H1 (cell line): ENCODE measurements around the gene FAM234A. TPM values are rescaled to one million over a fixed set of nuclear protein-coding genes. Genes with fewer than 3 reads are reported as not detected.

Source experiments
- CTCF ChIA-PET: fragments of 300-600 bp; sonication (Branson Sonifier 250); formaldehyde crosslinking; loops from one replicate; lab custom pipeline; 2021; ENCODE audit not compliant: partially characterized antibody; lab: Charles Lee
- POLR2A ChIA-PET: fragments of 300-600 bp; sonication (Branson Sonifier 250); formaldehyde crosslinking; loops from one replicate; lab custom pipeline; 2021; ENCODE audit warnings: inconsistent platforms; ENCODE audit not compliant: partially characterized antibody; lab: Charles Lee
- DNase-seq, 2 experiments: peaks; one replicate each; pipeline versions ENCODE4 v3.0.0 to v3.0.0-alpha.2; 2010 to 2022; ENCODE audit warnings: low spot score in 2 of 2, low read depth in 1 of 2, mixed read lengths in 1 of 2
- FAIRE-seq: peaks from 2 replicates; lab custom pipeline; 2011; peaks lifted over from hg19 to GRCh38; lab: Jason Lieb, UNC
- H2AFZ ChIP-seq: 2 replicates; pipeline ENCODE4 v1.8.1; 2012; ENCODE audit warnings: low read length, inconsistent platforms
- H2AK5ac ChIP-seq: 2 replicates; pipeline ENCODE4 v1.6.1; 2013; ENCODE audit warnings: low read depth, low read length
- H2BK120ac ChIP-seq: replicated peaks from 2 replicates; pipeline ENCODE3; 2013; ENCODE audit warnings: low read depth, low read length, inconsistent platforms
- H2BK12ac ChIP-seq: 2 replicates; pipeline ENCODE4 v1.6.1; 2013; ENCODE audit warnings: low read depth, low read length
- H2BK15ac ChIP-seq: 2 replicates; pipeline ENCODE4 v1.6.1; 2013; ENCODE audit warnings: low read length
- H2BK20ac ChIP-seq: 2 replicates; pipeline ENCODE4 v1.6.1; 2013; ENCODE audit warnings: low read length
- H2BK5ac ChIP-seq: 2 replicates; pipeline ENCODE4 v1.6.1; 2013; ENCODE audit warnings: low read depth, low read length
- H3K14ac ChIP-seq: 2 replicates; pipeline ENCODE4 v1.6.1; 2013; ENCODE audit warnings: inconsistent platforms; ENCODE audit not compliant: insufficient read length
- H3K18ac ChIP-seq: 2 replicates; pipeline ENCODE4 v1.6.1; 2013; ENCODE audit warnings: low read length; ENCODE audit errors: extremely low read depth
- H3K23ac ChIP-seq: 2 replicates; pipeline ENCODE4 v1.6.1; 2013; ENCODE audit warnings: inconsistent platforms; ENCODE audit not compliant: insufficient read length
- H3K23me2 ChIP-seq: 2 replicates; pipeline ENCODE4 v1.6.1; 2013; ENCODE audit warnings: low read depth, low read length
- H3K27ac ChIP-seq: 2 replicates; pipeline ENCODE4 v1.6.1; 2011; ENCODE audit warnings: low read depth, low read length, inconsistent platforms
- H3K27me3 ChIP-seq, 4 experiments: replicated peaks in 1 of 4; 1 replicate in 1 of 4; 2 replicates in 3 of 4; pipeline versions ENCODE4 v1.6.1 to v1.8.1; 2011 to 2013; ENCODE audit warnings: low read length in 3 of 4, mild to moderate bottlenecking in 3 of 4, inconsistent platforms in 2 of 4, mixed read lengths in 2 of 4, moderate library complexity in 1 of 4; ENCODE audit not compliant: control insufficient read depth in 3 of 4, insufficient read depth in 3 of 4; ENCODE audit errors: extremely low read depth in 1 of 4
- H3K36me3 ChIP-seq, 4 experiments: 2 replicates each; pipeline versions ENCODE4 v1.6.1 to v1.8.1; 2011 to 2013; ENCODE audit warnings: mild to moderate bottlenecking in 4 of 4, low read length in 3 of 4, moderate library complexity in 2 of 4, control low read depth in 1 of 4, inconsistent platforms in 1 of 4; ENCODE audit not compliant: insufficient read depth in 4 of 4, control insufficient read depth in 2 of 4
- H3K4ac ChIP-seq: replicated peaks from 2 replicates; pipeline ENCODE3; 2013; ENCODE audit warnings: low read length, low read depth, mixed read lengths, inconsistent platforms; ENCODE audit not compliant: insufficient read length
- H3K4me1 ChIP-seq, 4 experiments: replicated peaks in 1 of 4; 1 replicate in 1 of 4; 2 replicates in 3 of 4; pipeline versions ENCODE4 v1.6.1 to v1.8.1; 2011 to 2013; ENCODE audit warnings: low read length in 3 of 4, inconsistent platforms in 2 of 4, mixed read lengths in 1 of 4; ENCODE audit not compliant: insufficient read depth in 4 of 4, control insufficient read depth in 3 of 4
- H3K4me2 ChIP-seq, 2 experiments: 2 replicates each; pipeline versions ENCODE4 v1.6.1 to v1.8.1; 2011 to 2013; ENCODE audit warnings: low read depth in 2 of 2, low read length in 2 of 2, control low read depth in 1 of 2, inconsistent platforms in 1 of 2, mild to moderate bottlenecking in 1 of 2; ENCODE audit not compliant: insufficient read depth in 1 of 2
- H3K4me3 ChIP-seq, 4 experiments: fragments of 200-600, 300-600 bp in 1 of 4; sonication (generic), shearing (Covaris generic), sonication (Bioruptor Twin) in 1 of 4; 2 replicates each; pipeline versions ENCODE4 v1.5.1 to v1.8.1; 2011 to 2016; ENCODE audit warnings: low read length in 4 of 4, low read depth in 3 of 4, control low read depth in 2 of 4, inconsistent platforms in 2 of 4, mild to moderate bottlenecking in 2 of 4, mixed read lengths in 1 of 4, moderate library complexity in 1 of 4; ENCODE audit not compliant: insufficient read depth in 2 of 4; ENCODE audit errors: extremely low read depth in 1 of 4
- H3K56ac ChIP-seq: replicated peaks from 2 replicates; pipeline ENCODE3; 2013; ENCODE audit warnings: low read depth, mild to moderate bottlenecking, mixed read lengths, low read length, inconsistent platforms; ENCODE audit not compliant: insufficient read length
- H3K79me1 ChIP-seq: 2 replicates; pipeline ENCODE4 v1.6.1; 2013; ENCODE audit warnings: low read depth, low read length, control low read depth
- H3K79me2 ChIP-seq, 2 experiments: 2 replicates each; pipeline versions ENCODE4 v1.6.1 to v1.8.1; 2012 to 2013; ENCODE audit warnings: low read length in 2 of 2, mild to moderate bottlenecking in 2 of 2, inconsistent platforms in 1 of 2; ENCODE audit not compliant: insufficient read depth in 2 of 2, control insufficient read depth in 1 of 2
- H3K9ac ChIP-seq, 4 experiments: replicated peaks in 1 of 4; 1 replicate in 1 of 4; 2 replicates in 3 of 4; pipeline versions ENCODE4 v1.6.1 to v1.8.1; 2011 to 2013; ENCODE audit warnings: low read depth in 3 of 4, low read length in 3 of 4, control low read depth in 2 of 4, mild to moderate bottlenecking in 2 of 4, moderate library complexity in 2 of 4, inconsistent platforms in 1 of 4; ENCODE audit errors: extremely low read depth in 1 of 4
- H3K9me3 ChIP-seq, 2 experiments: 2 replicates each; pipeline versions ENCODE4 v1.6.1 to v1.8.1; 2012 to 2013; ENCODE audit warnings: mild to moderate bottlenecking in 2 of 2, moderate library complexity in 2 of 2, control low read depth in 1 of 2, inconsistent platforms in 1 of 2, low read depth in 1 of 2, low read length in 1 of 2, mixed read lengths in 1 of 2; ENCODE audit not compliant: insufficient read depth in 2 of 2
- H4K20me1 ChIP-seq, 2 experiments: replicated peaks in 1 of 2; 2 replicates each; pipeline versions ENCODE3 to v1.8.1; 2011 to 2013; ENCODE audit warnings: inconsistent platforms in 2 of 2, low read length in 2 of 2, mild to moderate bottlenecking in 1 of 2; ENCODE audit not compliant: insufficient read depth in 2 of 2, control insufficient read depth in 1 of 2
- H4K5ac ChIP-seq: 2 replicates; pipeline ENCODE4 v1.6.1; 2013; ENCODE audit warnings: low read length, low read depth, mixed read lengths, inconsistent platforms; ENCODE audit not compliant: insufficient read length
- H4K8ac ChIP-seq: 2 replicates; pipeline ENCODE4 v1.8.0; 2013; ENCODE audit warnings: mild to moderate bottlenecking, moderate library complexity, low read length, inconsistent platforms; ENCODE audit not compliant: insufficient read depth; ENCODE audit errors: extremely low read depth
- H4K91ac ChIP-seq: replicated peaks from 2 replicates; pipeline ENCODE3; 2013; ENCODE audit warnings: low read length, mixed read lengths, inconsistent platforms; ENCODE audit not compliant: insufficient read length
- ASH2L ChIP-seq: fragments of 200-600, 300-600 bp; sonication (generic); IDR thresholded peaks from one replicate; pipeline ENCODE4 v1.7.1; 2017; ENCODE audit warnings: low read length
- ATF3 ChIP-seq: IDR thresholded peaks from 2 replicates; pipeline ENCODE4 v1.6.1; 2011; ENCODE audit warnings: low read depth, mild to moderate bottlenecking, low read length; ENCODE audit not compliant: insufficient read depth
- BACH1 ChIP-seq: IDR thresholded peaks from 2 replicates; pipeline ENCODE4 v1.6.1; 2012; ENCODE audit warnings: low read length, improper control_type of control experiment
- BCL11A ChIP-seq, 2 experiments: IDR thresholded peaks; one replicate each; pipeline ENCODE4 v1.6.1; 2011; ENCODE audit warnings: low read depth in 2 of 2, low read length in 2 of 2, mild to moderate bottlenecking in 2 of 2
- BRCA1 ChIP-seq: IDR thresholded peaks from 2 replicates; pipeline ENCODE4 v1.6.1; 2012; ENCODE audit warnings: low read depth, low read length, improper control_type of control experiment
- CHD1 ChIP-seq: IDR thresholded peaks from 2 replicates; pipeline ENCODE4 v1.6.1; 2012; ENCODE audit warnings: low read depth, low read length, improper control_type of control experiment
- EGR1 ChIP-seq: IDR thresholded peaks from 2 replicates; pipeline ENCODE4 v1.6.1; 2011; ENCODE audit warnings: low read depth, low read length, borderline replicate concordance
- JUN ChIP-seq: IDR thresholded peaks from 2 replicates; pipeline ENCODE4 v1.6.1; 2011; ENCODE audit warnings: low read depth, mild to moderate bottlenecking, improper control_type of control experiment, low read length
- POLR2AphosphoS5 ChIP-seq: IDR thresholded peaks from 2 replicates; pipeline ENCODE4 v1.6.1; 2011; ENCODE audit warnings: low read depth, low read length
- RAD21 ChIP-seq, 2 experiments: IDR thresholded peaks in 1 of 2; conservative IDR thresholded peaks in 1 of 2; 2 replicates each; pipeline ENCODE4 v1.6.1; 2011; ENCODE audit warnings: low read depth in 2 of 2, low read length in 2 of 2, improper control_type of control experiment in 1 of 2, inconsistent platforms in 1 of 2, mild to moderate bottlenecking in 1 of 2, moderate library complexity in 1 of 2
- SAP30 ChIP-seq: fragments of 300-600 bp; sonication (generic); IDR thresholded peaks from 2 replicates; pipeline ENCODE4 v1.7.1; 2012; ENCODE audit warnings: low read length, moderate library complexity, mild to moderate bottlenecking, inconsistent platforms; ENCODE audit not compliant: insufficient read depth, insufficient replicate concordance
- WGBS, 2 experiments: shearing (Covaris generic) in 1 of 2; methylation state at CpG; one replicate each; pipeline versions ENCODE4 v1.1.6 to v1.1.7; 2013 to 2015; ENCODE audit warnings: low lambda C conversion rate in 2 of 2, mixed read lengths in 2 of 2, inconsistent platforms in 1 of 2, low coverage in 1 of 2, missing lambda C conversion rate in 1 of 2; ENCODE audit not compliant: insufficient replicate concordance in 2 of 2, insufficient coverage in 1 of 2, insufficient read length in 1 of 2; ENCODE audit errors: extremely low coverage in 1 of 2, missing lambda C conversion rate in 1 of 2; 5-methylcytosine and 5-hydroxymethylcytosine counted together
- polyA plus RNA-seq, 7 experiments: library from polyadenylated mRNA; depleted of rRNA in 3 of 7; stranded (reverse) in 5 of 7; unstranded in 2 of 7; fragments of >200 nt in 5 of 7; fragments of 200-250 nt in 2 of 7; gene quantifications; 1 replicate in 5 of 7; 2 replicates in 1 of 7; 4 replicates in 1 of 7; pipeline versions ENCODE4 v1.2.1 to v1.2.3, GENCODE V29; 2011 to 2013; ENCODE audit warnings: missing spikeins in 2 of 7, mixed read lengths in 2 of 7
- total RNA-seq: library from RNA; stranded (reverse); fragmentation: NEBNext Ultra II Directional; extraction: Animal tissue kit (Norgen Biotek cat#: 25700); gene quantifications from 2 replicates; pipeline ENCODE4 v1.2.1, GENCODE V29; 2021
- TF ChIP-seq, protein P1 (sequence below): IDR thresholded peaks from 2 replicates; pipeline ENCODE4 v1.6.1; 2012; ENCODE audit warnings: low read length, inconsistent platforms

The FAM234A gene
- total and polyA plus RNA-seq, 2 of the 8 experiments (the other 6 are each of a cell fraction or from before 2014, with no cell fraction given): 80.6 to 104 TPM

GRCh38 chr16:265711-266110, 31.1 kb downstream of the FAM234A start:
- H3K4me1 ChIP-seq: no peaks in the 10 kb centered on the region; a peak in 1 of 7 replicates
- no peak overlapping the region for H3K4me2 ChIP-seq
- no peak overlapping the region for H4K91ac ChIP-seq
- no peak overlapping the region for H3K4me3 ChIP-seq
- H3K36me3 ChIP-seq: peaks cover 0 to 7% (median 3%) of the 10 kb centered on the region in 4 experiments; a peak in 3 of 8 replicates
- H3K79me2 ChIP-seq: no peaks in the 10 kb centered on the region
- H3K79me1 ChIP-seq: no peaks in the 10 kb centered on the region
- WGBS, 2 experiments: 90% methylated on average over 12 of the region's 12 CpGs; no CpG with 5 or more reads in 1 of the 2 experiments
- no peak overlapping the region for H3K9ac ChIP-seq
- no peak overlapping the region for H2BK5ac ChIP-seq
- DNase-seq: no peak
- H3K27me3 ChIP-seq: no peaks in the 10 kb centered on the region
- no peak overlapping the region for H2BK12ac ChIP-seq
- no peak overlapping the region for H3K23ac ChIP-seq
- no peaks in the 10 kb centered on the region for H3K9me3 ChIP-seq
- no peak overlapping the region for H2AK5ac ChIP-seq
- no peak overlapping the region for H3K18ac ChIP-seq
- no peak overlapping the region for H3K4ac ChIP-seq
- no peak overlapping the region for H4K5ac ChIP-seq
- H2BK15ac ChIP-seq: no peak overlapping the region
- ChIA-PET POLR2A (interaction anchor here (1.5 kb wide), 1 partner anchor 11 kb away, joined by 6 read pairs; the partner anchor contains the start of gene RGS11), CTCF (interaction anchor here (0.9 to 1.4 kb wide), 3 partner anchors 38 to 96 kb away, joined by 3 to 4 read pairs (median 3); no protein-coding TSS in a partner anchor)
- no peak overlapping the region for H2BK120ac ChIP-seq
- FAIRE-seq: no peak
- no peak overlapping the region for H2AFZ ChIP-seq
- H4K8ac ChIP-seq: no peak overlapping the region
- no peak overlapping the region for H3K14ac ChIP-seq
- H2BK20ac ChIP-seq: no peak overlapping the region
- no peak overlapping the region for H3K27ac ChIP-seq
- no peak overlapping the region for H3K56ac ChIP-seq
- peaks cover 4% of the 10 kb centered on the region; the same call in 1 of the 2 replicates for H3K23me2 ChIP-seq
- peaks cover 0 to 17% of the 10 kb centered on the region in 2 experiments for H4K20me1 ChIP-seq
- TF ChIP-seq ASH2L (no peak), ATF3 (no peak), BCL11A (IDR thresholded peaks at IDR 0.05; ENCODE audit: low read depth in 2 of 2, low read length in 2 of 2) (no peak), RAD21 (IDR thresholded peaks at IDR 0.05 in 1 of 2, conservative IDR thresholded peaks at IDR 0.05 in 1 of 2; ENCODE audit: low read depth in 2 of 2, low read length in 2 of 2) (no peak), BACH1 (no peak), JUN (no peak), SAP30 (no peak), POLR2AphosphoS5 (no peak), CHD1 (no peak), EGR1 (no peak), BRCA1 (no peak)
- TF ChIP-seq, protein P1, sequence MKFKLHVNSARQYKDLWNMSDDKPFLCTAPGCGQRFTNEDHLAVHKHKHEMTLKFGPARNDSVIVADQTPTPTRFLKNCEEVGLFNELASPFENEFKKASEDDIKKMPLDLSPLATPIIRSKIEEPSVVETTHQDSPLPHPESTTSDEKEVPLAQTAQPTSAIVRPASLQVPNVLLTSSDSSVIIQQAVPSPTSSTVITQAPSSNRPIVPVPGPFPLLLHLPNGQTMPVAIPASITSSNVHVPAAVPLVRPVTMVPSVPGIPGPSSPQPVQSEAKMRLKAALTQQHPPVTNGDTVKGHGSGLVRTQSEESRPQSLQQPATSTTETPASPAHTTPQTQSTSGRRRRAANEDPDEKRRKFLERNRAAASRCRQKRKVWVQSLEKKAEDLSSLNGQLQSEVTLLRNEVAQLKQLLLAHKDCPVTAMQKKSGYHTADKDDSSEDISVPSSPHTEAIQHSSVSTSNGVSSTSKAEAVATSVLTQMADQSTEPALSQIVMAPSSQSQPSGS: no peak
